HG03520 (cell line): ENCODE measurements around the gene CCNY.

ENCODE experiments used
- ATAC-seq: cut with Tn5 transposase; IDR thresholded peaks from one replicate; pipeline ENCODE4 v1.9.1; 2021; ENCODE audit warnings: mild to moderate bottlenecking, moderate library complexity; ENCODE audit not compliant: unreplicated experiment

CCNY gene

DNA sequence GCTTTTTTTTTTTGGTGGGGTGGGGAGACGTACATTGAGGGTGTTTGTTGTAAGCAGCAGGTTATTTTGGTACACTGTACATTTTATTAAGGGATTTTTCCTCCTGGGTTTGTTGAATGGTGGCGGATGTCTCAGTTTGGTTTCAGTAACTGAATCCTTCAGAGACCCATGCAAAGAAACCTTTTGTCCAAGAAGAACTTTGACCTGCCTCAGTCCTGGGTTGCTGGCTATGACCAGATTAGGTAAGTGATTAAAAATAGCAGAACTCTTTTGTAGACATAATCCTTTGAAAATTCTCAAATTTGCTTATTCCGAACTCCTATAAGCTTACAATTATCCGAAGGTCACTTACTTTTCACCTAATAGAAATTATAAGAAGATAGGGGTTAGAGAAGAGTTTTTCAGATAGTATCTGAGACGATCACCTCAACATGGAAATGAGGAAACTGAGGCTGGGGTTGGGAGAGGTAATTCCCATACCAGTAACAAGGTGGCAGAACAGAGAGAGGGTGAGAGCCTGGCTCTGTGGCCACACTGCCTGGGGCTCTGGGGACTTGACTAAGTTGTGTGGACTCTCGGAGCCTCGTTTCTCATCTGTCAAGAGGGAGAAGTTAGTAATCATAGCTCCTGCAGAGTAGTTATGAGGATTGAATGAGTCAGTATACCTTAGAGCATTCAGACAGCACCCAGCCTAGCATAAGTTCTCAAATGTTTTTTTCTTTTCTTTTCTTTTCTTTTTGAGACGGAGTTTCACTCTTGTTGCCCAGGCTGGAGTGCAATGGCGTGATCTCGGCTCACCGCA lies 87.4 kb downstream of the CCNY start:
- ATAC-seq, result no peak

DNA sequence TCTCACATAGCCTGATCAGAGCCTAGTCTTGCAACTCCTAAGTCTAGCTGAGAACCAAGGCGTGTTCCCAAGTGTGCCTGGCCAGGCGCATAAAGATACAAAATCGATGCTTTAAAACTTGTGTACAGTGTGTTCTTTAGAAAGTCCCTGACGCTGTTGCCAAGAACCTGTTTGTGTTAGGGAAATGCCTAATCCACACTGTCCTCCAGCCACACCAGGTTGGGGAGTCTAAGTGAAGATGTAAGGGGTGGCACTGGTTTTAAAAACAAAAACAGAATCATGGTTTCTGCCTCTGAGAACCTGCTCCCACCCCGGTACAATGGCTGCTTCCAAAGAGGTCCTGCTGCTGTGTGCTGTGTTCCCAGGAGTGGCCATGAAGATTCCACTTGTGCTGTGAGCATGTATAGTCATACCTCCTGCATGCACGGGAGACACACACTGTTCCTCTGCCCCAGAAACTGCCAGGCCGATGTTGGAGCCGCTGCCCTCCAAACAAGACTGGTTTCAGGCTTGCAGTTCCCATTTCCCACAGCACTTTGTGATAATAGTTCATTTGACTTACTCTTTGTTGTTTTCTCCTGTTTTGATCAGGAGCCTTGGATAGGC lies 88.5 kb downstream of the CCNY start:
- ATAC-seq, result no peak

DNA sequence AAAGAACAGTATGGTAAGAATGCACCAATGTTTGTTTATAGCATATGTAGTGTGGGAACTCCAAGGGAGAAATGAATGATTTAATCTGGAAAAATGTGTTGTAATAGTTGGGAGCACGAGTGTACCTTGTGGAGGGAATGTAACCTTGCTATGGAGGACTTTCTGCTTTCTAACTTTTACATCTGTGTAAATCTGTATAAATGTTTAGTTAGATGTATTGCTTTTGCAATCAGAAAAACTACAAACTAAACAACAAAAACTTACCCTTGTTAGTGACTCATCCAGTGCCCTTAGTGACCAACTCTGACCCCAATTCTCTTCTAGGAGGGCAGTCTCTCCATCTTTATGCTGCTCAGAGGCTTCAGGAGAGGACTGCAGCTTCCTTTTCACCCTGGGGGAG lies 89.3 kb downstream of the CCNY start:
- no peak for ATAC-seq

DNA sequence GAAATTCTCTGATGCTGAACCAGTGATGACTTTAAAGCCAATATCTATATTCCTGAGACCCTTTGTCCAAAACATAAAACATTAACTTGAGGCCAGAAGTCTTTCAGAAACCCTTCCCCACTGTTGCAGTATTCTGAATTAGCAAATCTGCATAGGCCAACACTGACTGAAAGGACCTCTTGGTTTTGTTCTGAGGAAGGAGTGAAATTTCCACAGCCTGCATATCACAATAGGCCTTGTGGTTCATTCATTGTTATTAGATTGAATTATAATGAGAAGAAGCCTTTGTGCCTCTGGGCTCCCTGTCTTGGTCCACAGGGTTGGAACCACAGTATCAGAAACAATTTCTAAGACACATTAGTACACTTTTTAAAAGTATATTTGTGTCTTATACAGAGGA lies 90.3 kb downstream of the CCNY start:
- ATAC-seq, result no peak

DNA sequence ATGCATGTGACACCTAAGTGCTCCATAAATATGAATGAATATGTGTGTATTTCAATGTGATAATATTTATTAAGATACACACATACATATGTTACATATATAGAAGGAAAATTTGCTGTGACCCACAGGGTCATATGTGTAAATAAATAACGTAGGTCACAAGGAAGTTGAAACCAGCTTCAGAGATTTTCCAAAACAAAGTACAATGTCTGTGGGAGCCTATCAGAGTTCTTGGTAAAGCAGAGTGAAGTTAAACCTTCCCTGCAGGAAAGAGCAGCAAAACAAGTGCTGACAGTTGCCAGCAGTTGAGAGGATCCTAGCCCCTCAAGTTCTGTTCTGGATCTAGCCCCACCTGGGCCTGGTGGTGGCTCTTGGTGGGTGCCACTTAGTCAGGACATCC lies 91.2 kb downstream of the CCNY start:
- no peak for ATAC-seq

DNA sequence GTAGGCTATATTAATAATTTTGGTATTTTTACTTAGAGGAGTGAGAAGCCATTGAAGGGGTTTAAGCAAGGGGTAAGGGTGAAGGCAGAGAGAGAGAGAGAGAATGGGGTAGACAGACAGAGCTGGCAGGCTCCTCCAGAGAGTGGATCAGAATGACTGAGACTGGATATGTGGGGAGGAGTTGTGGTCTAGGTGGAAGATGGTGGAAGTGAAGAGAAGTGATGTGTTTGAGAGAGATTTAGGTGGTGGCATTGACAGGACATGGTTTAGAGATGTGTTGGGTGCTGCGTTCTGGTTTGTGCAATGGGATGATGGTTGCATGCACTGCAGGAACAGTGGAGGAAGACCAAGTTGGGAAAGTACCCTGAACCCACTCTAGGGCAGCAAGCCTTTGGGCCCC lies 92.2 kb downstream of the CCNY start:
- ATAC-seq, result no peak

DNA sequence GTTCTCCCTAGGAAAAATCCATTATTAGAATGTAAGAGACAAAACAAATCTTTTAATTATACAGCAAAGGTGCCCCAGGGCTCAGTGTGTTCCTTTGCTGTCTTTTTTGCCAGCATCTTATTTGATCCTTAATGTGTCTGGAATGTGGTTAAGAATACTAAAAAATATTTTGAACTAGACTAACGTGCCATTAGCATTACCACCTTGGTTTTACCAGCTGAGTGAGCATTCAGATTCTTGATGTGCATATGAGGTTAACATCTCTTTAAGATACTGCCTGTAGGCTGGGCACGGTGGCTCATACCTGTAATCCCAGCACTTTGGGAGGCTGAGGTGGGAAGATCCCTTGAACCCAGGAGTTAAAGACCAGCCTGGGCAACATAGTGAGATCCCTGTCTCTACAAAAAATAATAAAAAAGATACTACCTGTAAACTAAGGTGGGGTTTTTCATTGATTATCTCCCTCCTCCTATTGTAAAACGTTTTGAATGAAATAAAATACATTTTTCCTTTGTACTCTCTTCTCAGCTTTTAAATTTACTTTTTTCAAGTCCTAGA lies 96.6 kb downstream of the CCNY start:
- no peak for ATAC-seq

DNA sequence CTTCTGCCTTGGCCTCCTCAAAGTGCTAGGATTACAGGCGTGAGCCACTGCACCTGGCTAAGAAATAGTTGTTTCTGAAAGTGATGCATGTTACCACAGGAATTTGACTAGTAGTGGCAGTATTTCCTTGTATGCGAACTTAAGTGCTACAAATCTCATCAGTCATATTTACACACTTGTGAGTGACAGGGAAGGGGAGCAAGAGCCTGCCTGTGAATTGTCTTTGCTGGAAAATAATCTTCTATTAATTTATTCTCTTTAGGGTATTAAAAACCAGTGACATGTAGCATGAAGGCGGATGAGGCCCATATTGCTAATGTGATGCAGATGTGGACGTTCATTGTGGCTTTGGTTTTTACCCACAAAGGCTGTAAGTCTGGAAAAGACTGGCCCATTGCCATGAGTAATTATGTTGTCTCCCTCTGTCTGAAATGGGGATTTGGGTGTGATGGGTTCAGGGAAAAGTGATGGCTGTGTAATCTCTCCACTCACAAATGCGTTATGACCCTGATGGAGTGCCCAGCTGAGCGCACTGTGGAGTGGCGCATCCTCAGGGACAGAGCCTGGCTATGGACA lies 97.6 kb downstream of the CCNY start:
- no peak for ATAC-seq

DNA sequence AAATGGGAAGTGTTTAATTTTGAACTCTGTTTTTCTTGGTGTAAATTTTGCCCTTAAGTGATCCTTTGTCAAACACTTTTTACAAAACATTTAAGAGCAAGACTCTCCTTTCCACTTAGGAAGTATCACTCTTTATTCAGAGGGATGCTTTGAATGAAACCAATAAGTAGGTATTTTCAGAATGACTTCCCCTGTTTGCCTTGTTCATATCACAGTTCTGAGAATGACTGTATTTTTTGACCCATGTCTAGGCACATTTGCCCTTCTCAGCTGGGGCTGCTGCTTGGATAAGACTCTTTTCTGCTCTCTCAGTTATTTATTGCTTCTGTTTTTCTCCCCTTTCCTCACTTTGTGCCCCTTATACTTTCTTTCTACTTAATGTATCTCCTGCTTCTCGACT lies 98.2 kb downstream of the CCNY start:
- no peak for ATAC-seq

DNA sequence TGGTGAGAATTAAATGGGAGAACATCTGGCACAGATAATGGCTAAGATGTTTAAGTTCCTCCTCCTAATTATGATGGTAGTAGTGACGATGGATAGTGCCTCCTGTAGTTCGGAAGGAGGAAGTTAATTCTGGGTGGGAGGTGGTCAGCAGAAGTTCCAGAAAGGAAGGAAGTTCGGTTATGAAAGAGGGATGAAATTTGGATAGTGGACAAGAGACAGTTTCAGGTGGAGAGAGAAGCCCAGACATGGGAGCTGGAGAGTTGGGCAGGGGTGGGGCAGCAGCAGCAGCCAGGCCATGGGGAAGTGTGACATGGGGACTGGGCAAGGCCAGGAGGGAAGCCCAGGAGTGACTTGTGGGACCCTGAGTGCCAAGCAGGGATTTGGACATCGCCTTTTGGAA lies 99.5 kb downstream of the CCNY start:
- ATAC-seq, result no peak

DNA sequence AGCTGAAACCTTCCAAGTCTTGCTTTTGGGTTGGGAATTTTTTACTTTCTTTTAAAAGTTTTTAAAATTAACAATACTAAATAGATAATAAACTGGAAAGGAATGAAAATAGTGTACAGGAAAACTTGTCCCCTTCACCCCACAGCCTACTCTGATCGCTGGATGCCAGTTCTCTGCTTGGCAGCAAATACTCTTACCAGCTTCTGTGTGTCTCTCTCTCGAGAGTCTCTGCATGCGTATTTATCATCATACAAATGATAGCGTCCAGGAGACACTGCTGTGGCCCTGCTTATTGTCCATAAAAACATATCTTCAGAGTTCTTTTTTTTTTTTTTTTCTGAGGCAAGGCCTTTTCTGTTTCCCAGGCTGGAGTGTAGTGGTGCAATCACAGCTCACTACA lies 101.5 kb downstream of the CCNY start:
- no peak for ATAC-seq

DNA sequence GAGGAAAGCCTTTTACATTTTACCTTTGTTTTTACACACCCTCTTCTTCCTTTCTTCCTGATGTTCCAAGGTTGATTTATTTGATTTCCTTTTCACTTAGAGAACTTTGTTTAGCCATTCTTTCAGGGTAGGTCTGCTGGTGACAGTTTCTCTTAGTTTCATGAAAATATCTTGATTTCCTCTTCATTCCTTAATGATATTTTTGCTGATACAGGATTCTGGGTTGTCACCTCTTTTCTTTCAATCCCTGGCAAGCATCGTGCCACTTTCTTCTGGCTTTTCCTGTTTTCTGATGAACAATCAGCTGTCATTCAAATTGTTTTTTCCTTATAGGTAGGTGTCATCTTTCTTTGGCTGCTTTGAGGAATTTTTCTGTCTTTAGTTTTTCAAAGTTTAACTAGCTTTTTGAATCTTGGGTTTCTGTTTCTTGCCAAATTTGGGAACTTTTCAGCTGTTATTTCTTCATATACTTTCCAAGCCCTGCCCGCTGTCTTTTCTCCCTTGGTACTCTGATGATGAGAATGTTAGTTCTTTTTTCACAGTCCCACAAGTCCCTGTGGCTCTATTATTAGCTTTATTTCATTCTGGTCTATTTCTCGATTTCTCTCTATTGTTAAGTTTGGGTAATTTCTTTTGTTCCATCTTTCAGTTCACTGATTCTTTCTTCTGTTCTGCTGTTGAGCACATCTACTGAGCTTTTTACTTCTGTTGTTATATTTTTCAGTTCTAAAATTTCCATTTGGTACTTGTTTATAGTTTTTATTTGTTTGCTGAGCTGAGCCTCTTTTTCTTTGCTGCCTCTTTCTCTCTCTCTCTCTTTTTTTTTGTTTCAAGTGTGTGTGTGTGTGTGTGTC lies 102.6 kb downstream of the CCNY start:
- no peak for ATAC-seq

DNA sequence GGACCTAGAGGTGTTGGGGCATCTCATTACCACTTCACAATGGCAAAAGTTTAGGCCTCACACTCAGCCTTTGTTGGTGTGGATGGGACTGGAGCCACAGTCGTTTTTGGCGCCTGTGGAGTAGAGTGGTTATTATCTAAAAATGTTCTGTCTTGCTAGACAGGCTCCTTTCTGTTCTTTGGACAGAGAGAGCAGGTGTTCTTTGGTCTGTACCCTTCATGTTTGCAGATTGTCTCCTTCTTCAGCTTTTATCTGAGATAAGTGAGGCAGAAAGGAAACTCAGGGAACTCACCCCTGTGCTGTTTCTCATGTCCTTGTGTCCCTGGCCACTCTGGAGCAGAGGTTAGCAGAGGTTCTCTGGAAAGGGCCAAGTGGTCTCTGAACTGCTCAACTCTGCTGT lies 103.7 kb downstream of the CCNY start:
- no peak for ATAC-seq

DNA sequence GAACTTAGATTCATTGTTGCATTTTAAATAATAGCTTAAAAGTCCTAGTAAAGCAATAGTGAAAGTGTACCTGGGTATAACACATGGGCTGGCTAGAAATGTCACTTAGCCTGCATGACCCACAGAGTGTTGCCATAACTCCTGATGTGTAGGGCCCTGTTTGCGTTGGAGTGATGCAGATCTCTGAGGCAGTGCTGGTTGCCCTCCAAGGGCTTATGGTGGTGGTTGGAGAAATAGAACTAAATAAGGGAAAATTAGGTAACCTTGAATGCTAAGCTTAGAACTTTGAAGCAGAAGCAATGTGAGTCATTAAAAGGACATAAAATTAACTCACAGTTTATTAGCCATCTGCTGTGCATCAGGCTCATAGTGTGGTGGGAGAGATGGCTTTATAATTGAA lies 105.7 kb downstream of the CCNY start:
- ATAC-seq, result no peak

DNA sequence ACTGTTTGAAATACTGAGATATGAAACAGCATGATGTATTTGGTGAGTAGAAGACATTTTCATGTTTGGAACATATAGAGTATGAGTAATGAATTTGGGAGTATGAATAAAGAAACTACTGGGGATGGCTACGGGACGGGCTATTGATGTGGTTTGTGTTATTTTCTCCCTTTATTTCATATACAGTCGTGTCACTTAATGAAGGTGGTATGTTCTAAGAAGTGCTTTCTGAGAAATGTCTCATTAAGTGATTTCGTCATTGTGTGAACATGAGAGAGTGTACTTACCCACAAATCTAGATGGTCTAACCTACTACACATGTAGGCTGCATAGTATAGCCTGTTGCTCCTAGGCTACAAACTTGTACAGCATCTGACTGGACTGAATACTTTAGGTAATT lies 106.3 kb downstream of the CCNY start:
- no peak for ATAC-seq

DNA sequence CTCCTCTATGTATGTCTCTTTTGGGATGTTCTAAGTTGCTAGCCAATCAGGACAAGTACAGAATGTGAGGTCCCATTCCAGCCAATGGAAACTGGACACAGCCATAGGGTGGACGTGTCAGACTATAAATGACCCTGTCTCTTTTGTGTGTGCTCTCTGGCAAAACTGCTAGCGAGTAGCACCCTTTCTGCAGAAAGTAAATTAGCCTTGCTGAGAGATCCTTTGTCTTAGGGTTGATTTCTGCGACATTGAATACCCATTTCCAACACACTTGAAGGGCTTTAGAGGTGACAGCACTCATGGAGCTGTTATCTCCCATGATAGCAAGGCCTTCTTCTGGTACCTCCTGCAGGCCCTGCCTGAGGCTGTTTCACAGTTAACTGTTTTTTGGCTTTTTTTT lies 107.5 kb downstream of the CCNY start:
- ATAC-seq, result no peak

DNA sequence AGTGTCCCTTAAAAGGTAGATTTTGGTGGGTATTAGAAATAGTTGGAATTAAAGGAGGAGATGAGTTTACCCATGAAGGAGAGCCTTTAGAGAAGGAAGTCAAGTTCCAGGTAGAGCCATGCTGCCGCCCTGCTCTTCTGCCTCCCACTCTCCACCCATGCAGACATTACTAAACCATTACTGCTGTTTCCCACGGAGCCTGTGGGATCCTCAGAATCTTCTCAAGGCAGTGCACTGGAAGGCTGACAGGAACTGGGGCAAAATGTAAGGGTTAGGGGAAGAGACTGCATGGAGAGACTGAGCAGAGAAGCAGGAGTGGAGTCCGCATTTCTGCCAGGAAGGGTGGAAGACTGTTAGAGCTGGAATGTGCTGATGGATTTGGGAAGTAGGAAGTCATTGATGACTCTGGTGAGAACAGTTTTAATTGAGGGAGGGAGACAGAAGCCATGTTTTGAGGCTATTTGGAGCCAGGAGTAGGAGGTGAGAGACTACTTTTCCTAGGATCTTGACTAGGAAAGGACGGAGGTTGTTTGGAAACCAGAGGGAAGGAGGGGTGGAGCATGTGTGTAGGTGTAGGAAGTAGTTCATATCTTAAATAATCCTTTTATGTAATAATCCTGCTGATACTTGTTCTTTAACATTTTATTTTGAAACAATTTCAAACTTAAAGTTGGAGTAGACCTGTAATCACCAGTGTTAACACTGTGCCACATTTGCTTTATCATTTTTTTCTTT lies 109.0 kb downstream of the CCNY start:
- ATAC-seq, result no peak

DNA sequence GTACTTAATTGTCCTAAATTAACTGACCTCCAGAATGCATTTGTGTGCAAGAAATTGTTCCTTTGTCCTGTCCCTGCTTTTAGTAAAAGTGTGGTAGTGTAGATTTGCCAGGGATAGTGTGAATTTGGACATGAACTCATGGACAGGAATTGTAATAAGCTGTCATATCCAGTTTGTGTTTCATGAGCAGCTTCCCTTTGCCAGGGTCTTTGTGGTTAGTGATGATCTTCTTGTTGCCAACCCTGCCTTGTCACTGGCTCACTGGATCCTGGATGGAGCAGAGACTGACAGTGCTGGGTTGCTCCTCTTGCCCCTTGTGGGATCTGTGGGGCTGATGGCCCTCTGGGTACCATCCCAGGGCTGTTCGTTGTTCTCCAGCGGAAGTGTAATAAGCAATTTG lies 110.1 kb downstream of the CCNY start:
- ATAC-seq, result no peak

DNA sequence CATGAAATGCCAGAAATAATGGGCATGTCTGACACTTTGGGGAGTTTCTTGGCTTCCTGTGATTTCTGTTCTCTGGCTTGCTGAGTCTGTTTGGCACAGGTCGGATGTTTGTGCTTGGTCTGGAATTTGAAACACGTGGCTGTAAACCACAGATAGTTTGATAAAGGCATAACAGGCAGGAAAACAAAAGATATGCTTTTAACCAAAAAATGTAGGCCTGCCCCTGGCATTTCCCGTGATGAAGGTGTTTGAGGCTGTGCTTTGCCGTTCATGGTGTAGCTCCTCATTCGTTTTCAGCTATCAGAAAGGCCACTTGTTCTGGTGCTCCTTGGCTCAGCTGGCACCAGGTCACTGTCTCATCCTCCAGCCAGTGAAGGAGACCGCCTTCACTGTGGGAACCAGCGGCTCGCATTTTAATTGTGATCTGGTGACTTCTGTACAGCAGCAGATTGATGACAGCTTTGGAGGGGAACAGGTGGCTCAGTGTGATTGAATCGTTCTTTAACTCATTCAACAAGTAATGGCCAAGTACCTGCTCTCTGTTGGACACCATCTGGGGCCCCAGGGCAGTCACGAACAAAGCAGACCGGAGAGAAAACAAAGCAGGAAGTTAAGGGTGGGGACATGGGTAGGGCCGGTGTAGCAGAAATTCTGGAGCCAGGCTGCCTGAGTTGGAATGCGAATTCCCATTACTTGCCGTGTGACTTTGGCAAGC lies 111.5 kb downstream of the CCNY start:
- ATAC-seq, result no peak
